H9 (cell line): ENCODE measurements around the gene POLR3H. TPM values are rescaled to one million over a fixed set of nuclear protein-coding genes. Genes with fewer than 3 reads are reported as not detected.
A peak's percentile ranks its signal among the peaks of the same experiment; 100 is the strongest.

Source experiments
- DNase-seq: peaks from one replicate; pipeline ENCODE4 v3.0.0-alpha.2; 2017
- H2AFZ ChIP-seq: one replicate; pipeline ENCODE4 v1.6.1; 2013; ENCODE audit warnings: mild to moderate bottlenecking, low read length, control low read depth, moderate library complexity
- H2AK5ac ChIP-seq: 2 replicates; pipeline ENCODE4 v1.6.1; 2013; ENCODE audit warnings: low read length, control low read depth, mixed read lengths; ENCODE audit not compliant: insufficient read length
- H2BK120ac ChIP-seq: one replicate; pipeline ENCODE4 v1.6.1; 2013; ENCODE audit warnings: low read depth, mild to moderate bottlenecking, low read length, control low read depth, inconsistent platforms; ENCODE audit not compliant: poor library complexity, severe bottlenecking
- H2BK12ac ChIP-seq: 2 replicates; pipeline ENCODE4 v1.6.1; 2013; ENCODE audit warnings: low read length, control low read depth, mixed read lengths, low read depth; ENCODE audit not compliant: insufficient read length
- H2BK15ac ChIP-seq: 2 replicates; pipeline ENCODE4 v1.6.1; 2013; ENCODE audit warnings: low read depth, low read length, control low read depth
- H2BK20ac ChIP-seq: one replicate; pipeline ENCODE4 v1.6.1; 2013; ENCODE audit warnings: low read depth, mild to moderate bottlenecking, low read length, control low read depth, inconsistent platforms; ENCODE audit not compliant: poor library complexity, severe bottlenecking
- H2BK5ac ChIP-seq: 2 replicates; pipeline ENCODE4 v1.6.1; 2013; ENCODE audit warnings: low read length, control low read depth, mixed read lengths; ENCODE audit not compliant: insufficient read length
- H3K14ac ChIP-seq: 2 replicates; pipeline ENCODE4 v1.6.1; 2013; ENCODE audit warnings: low read length, control low read depth; ENCODE audit not compliant: insufficient read depth
- H3K18ac ChIP-seq: 2 replicates; pipeline ENCODE4 v1.6.1; 2013; ENCODE audit warnings: low read depth, mild to moderate bottlenecking, mixed read lengths, low read length, control low read depth; ENCODE audit not compliant: insufficient read length
- H3K23ac ChIP-seq: 2 replicates; pipeline ENCODE4 v1.6.1; 2013; ENCODE audit warnings: low read length, control low read depth, mixed read lengths, low read depth; ENCODE audit not compliant: insufficient read length
- H3K23me2 ChIP-seq: 2 replicates; pipeline ENCODE4 v1.6.1; 2013; ENCODE audit warnings: low read depth, mild to moderate bottlenecking, mixed read lengths, low read length, control low read depth; ENCODE audit not compliant: insufficient read length, poor library complexity, severe bottlenecking
- H3K27ac ChIP-seq: 2 replicates; pipeline ENCODE4 v1.5.1; 2013; ENCODE audit warnings: low read length, control low read depth, mixed read lengths, low read depth; ENCODE audit not compliant: insufficient read length
- H3K27me3 ChIP-seq: 2 replicates; pipeline ENCODE4 v1.6.1; 2013; ENCODE audit warnings: low read length, control low read depth, inconsistent platforms; ENCODE audit not compliant: insufficient read depth
- H3K4ac ChIP-seq: 2 replicates; pipeline ENCODE4 v1.6.1; 2013; ENCODE audit warnings: low read depth, mild to moderate bottlenecking, control low read depth, inconsistent platforms, low read length, moderate library complexity
- H3K4me1 ChIP-seq: 2 replicates; pipeline ENCODE4 v1.6.1; 2013; ENCODE audit warnings: low read length, control low read depth, inconsistent platforms; ENCODE audit not compliant: insufficient read depth
- H3K4me2 ChIP-seq: 2 replicates; pipeline ENCODE4 v1.6.1; 2013; ENCODE audit warnings: low read length, control low read depth, mixed read lengths; ENCODE audit not compliant: insufficient read length, insufficient read depth
- H3K56ac ChIP-seq: 2 replicates; pipeline ENCODE4 v1.6.1; 2013; ENCODE audit warnings: low read depth, mild to moderate bottlenecking, mixed read lengths, low read length, control low read depth; ENCODE audit not compliant: insufficient read length
- H3K79me1 ChIP-seq: 2 replicates; pipeline ENCODE4 v1.6.1; 2013; ENCODE audit warnings: low read depth, mild to moderate bottlenecking, moderate library complexity, low read length, control low read depth, inconsistent platforms; ENCODE audit not compliant: insufficient read depth, poor library complexity, severe bottlenecking
- H3K79me2 ChIP-seq: 2 replicates; pipeline ENCODE4 v1.6.1; 2013; ENCODE audit warnings: low read length, control low read depth, inconsistent platforms; ENCODE audit not compliant: insufficient read depth
- H3K9ac ChIP-seq: 2 replicates; pipeline ENCODE4 v1.6.1; 2013; ENCODE audit warnings: low read length, control low read depth, mixed read lengths; ENCODE audit not compliant: insufficient read length; ENCODE audit errors: extremely low read depth
- H3K9me3 ChIP-seq: one replicate; pipeline ENCODE4 v1.6.1; 2013; ENCODE audit warnings: low read depth, low read length, inconsistent platforms; ENCODE audit not compliant: control insufficient read depth
- H3T11ph ChIP-seq: one replicate; pipeline ENCODE4 v1.6.1; 2013; ENCODE audit warnings: mild to moderate bottlenecking, low read length, control low read depth, inconsistent platforms
- H4K20me1 ChIP-seq: one replicate; pipeline ENCODE4 v1.6.1; 2013; ENCODE audit not compliant: control insufficient read depth, insufficient read length, insufficient read depth
- H4K5ac ChIP-seq: 2 replicates; pipeline ENCODE4 v1.6.1; 2013; ENCODE audit warnings: low read depth, mild to moderate bottlenecking, mixed read lengths, low read length, control low read depth; ENCODE audit not compliant: insufficient read length
- H4K8ac ChIP-seq: replicated peaks from 2 replicates; pipeline ENCODE4 v1.6.1; 2013; ENCODE audit warnings: low read length, control low read depth, mixed read lengths, low read depth; ENCODE audit not compliant: insufficient read length
- H4K91ac ChIP-seq: 2 replicates; pipeline ENCODE4 v1.6.1; 2013; ENCODE audit warnings: low read depth, mild to moderate bottlenecking, moderate library complexity, mixed read lengths, low read length, control low read depth; ENCODE audit not compliant: insufficient read length
- H3K27ac Mint-ChIP-seq, 3 experiments: 2 replicates in 2 of 3; 3 replicates in 1 of 3; pipeline ENCODE4 v1.8.0; 2020 to 2021; ENCODE audit warnings: mixed read lengths in 3 of 3, mild to moderate bottlenecking in 1 of 3, moderate library complexity in 1 of 3
- H3K27me3 Mint-ChIP-seq: 2 replicates; pipeline ENCODE4 v1.8.0; 2021; ENCODE audit warnings: low read depth, mild to moderate bottlenecking, moderate library complexity, mixed read lengths
- H3K36me3 Mint-ChIP-seq, 3 experiments: 2 replicates in 2 of 3; 3 replicates in 1 of 3; pipeline ENCODE4 v1.8.0; 2020 to 2021; ENCODE audit warnings: low read depth in 3 of 3, mixed read lengths in 3 of 3; ENCODE audit not compliant: insufficient read depth in 1 of 3
- H3K4me1 Mint-ChIP-seq, 2 experiments: 2 replicates each; pipeline ENCODE4 v1.8.0; 2020; ENCODE audit warnings: mixed read lengths in 2 of 2
- H3K4me3 Mint-ChIP-seq, 2 experiments: 2 replicates in 1 of 2; 3 replicates in 1 of 2; pipeline ENCODE4 v1.8.0; 2020 to 2021; ENCODE audit warnings: mild to moderate bottlenecking in 2 of 2, mixed read lengths in 2 of 2, moderate library complexity in 1 of 2
- H3K9me3 Mint-ChIP-seq, 2 experiments: 2 replicates in 1 of 2; 3 replicates in 1 of 2; pipeline ENCODE4 v1.8.0; 2020; ENCODE audit warnings: mild to moderate bottlenecking in 2 of 2, mixed read lengths in 2 of 2, moderate library complexity in 1 of 2
- WGBS: extraction: QIAGEN DNeasy Blood & Tissue Kit; methylation state at CpG from one replicate; pipeline ENCODE4 v1.1.7; 2013; ENCODE audit warnings: missing lambda C conversion rate, low lambda C conversion rate, mixed read lengths; ENCODE audit not compliant: insufficient read length; ENCODE audit errors: extremely low coverage; 5-methylcytosine and 5-hydroxymethylcytosine counted together
- total RNA-seq: library from RNA; stranded (reverse); gene quantifications from 2 replicates; pipeline ENCODE4 v1.2.1, GENCODE V29; 2021
- TF ChIP-seq, protein P1 (sequence below): fragments of 200-600 bp; sonication (generic); conservative IDR thresholded peaks from 3 replicates; pipeline ENCODE4 v1.8.0; 2021; ENCODE audit warnings: antibody characterized with exemption, mild to moderate bottlenecking

The POLR3H gene
- total RNA-seq, 1 experiment from 2014 or later: 68.2 TPM

DNA sequence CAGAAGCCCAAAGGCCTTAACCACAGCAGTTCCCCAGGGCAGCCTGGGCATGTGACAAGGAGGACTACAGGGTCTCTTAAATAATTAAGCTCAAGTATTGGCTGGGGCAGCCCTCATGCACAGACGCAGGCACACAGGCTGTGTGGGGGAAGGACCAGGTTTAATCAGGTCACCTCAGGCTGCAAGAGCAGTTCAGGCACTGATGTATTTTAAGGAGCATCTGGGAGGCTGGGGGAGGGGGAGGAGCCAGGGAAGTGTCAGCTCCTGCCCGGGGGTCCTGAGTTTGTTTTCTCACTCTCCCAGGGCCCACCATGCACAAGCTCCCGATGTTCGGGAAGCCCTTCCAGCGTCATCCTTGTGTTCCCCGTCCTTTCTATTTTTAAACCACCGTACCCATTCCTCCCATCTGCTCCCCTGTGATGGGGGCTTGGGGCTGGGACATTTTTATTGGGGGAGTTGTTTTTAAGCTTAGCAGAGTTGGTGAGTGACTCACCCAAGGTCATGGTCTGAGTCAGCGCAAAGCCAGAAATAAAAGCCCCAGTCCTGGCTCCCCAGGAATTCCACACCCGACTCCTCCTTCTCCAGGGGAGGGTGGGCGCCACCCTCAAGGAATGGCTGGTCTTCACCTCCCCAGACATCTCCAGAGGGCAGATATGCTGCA is 18.9 kb upstream of the POLR3H start:
- no peaks in the 10 kb centered on the region; a peak in 1 of 7 replicates for H3K36me3 Mint-ChIP-seq

More for the DNA sequence above, 18.9 kb upstream of the POLR3H start:
- Histone ChIP-seq H3K4me2 (no peak overlapping the region), H3K4ac (no peak overlapping the region), H2BK120ac (no peak overlapping the region), H4K8ac (no peak overlapping the region), H3K27ac (no peak overlapping the region), H3K23ac (no peak overlapping the region), H3K18ac (no peak overlapping the region), H4K20me1 (no peaks in the 10 kb centered on the region), H3K9me3 (no peaks in the 10 kb centered on the region), H2BK15ac (no peak overlapping the region), H3K27me3 (no peaks in the 10 kb centered on the region), H3K79me1 (no peaks in the 10 kb centered on the region), H3K9ac (no peak overlapping the region), H2BK5ac (no peak overlapping the region), H3K56ac (no peak overlapping the region), H4K5ac (no peak overlapping the region), H3K4me1 (peaks cover 3% of the 10 kb centered on the region; the same call in 1 of the 2 replicates), H3T11ph (no peak overlapping the region), H3K14ac (no peak overlapping the region), H2AFZ (no peak overlapping the region), H2BK12ac (no peak overlapping the region), H3K79me2 (no peaks in the 10 kb centered on the region), H3K23me2 (no peaks in the 10 kb centered on the region), H2AK5ac (no peak overlapping the region), H2BK20ac (no peak overlapping the region), H4K91ac (no peak overlapping the region)
- Mint-ChIP-seq H3K27ac (peak overlapping the region in 1 of 3 experiments; percentile 62; a peak in 1 of 7 replicates), H3K9me3 (no peaks in the 10 kb centered on the region), H3K4me1 (peaks cover 38 to 41% of the 10 kb centered on the region in 2 experiments), H3K27me3 (peaks cover 7% of the 10 kb centered on the region; the same call in 1 of the 2 replicates), H3K4me3 (peak overlapping the region in 1 of 2 experiments; percentile 14; a peak in 1 of 5 replicates)
- peak; percentile 42 for DNase-seq
- TF ChIP-seq, protein P1, sequence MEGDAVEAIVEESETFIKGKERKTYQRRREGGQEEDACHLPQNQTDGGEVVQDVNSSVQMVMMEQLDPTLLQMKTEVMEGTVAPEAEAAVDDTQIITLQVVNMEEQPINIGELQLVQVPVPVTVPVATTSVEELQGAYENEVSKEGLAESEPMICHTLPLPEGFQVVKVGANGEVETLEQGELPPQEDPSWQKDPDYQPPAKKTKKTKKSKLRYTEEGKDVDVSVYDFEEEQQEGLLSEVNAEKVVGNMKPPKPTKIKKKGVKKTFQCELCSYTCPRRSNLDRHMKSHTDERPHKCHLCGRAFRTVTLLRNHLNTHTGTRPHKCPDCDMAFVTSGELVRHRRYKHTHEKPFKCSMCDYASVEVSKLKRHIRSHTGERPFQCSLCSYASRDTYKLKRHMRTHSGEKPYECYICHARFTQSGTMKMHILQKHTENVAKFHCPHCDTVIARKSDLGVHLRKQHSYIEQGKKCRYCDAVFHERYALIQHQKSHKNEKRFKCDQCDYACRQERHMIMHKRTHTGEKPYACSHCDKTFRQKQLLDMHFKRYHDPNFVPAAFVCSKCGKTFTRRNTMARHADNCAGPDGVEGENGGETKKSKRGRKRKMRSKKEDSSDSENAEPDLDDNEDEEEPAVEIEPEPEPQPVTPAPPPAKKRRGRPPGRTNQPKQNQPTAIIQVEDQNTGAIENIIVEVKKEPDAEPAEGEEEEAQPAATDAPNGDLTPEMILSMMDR: no peak
- no CpG with 5 or more reads among the region's 10 CpGs for WGBS
